C4-2B (cell line): ENCODE results near the gene PCDHGB4.
A peak's percentile ranks its signal among the peaks of the same experiment; 100 is the strongest.
"Not testable (repeated sequence)": the region's sequence is repeated elsewhere in the genome, so short reads cannot be mapped to it uniquely, and the experiment has no call there.

ENCODE experiments used
- H3K27ac ChIP-seq: fragments of 450-650 bp; 2 replicates; pipeline ENCODE4 v1.5.1; 2017
- ZFX ChIP-seq: fragments of 450-650 bp; IDR thresholded peaks from 2 replicates; pipeline ENCODE4 v1.6.1; 2017
- TF ChIP-seq, protein P1 (sequence below): fragments of 450-650 bp; conservative IDR thresholded peaks from 2 replicates; pipeline ENCODE4 v1.5.1; 2017; ENCODE audit warnings: mild to moderate bottlenecking

The PCDHGB4 gene

DNA sequence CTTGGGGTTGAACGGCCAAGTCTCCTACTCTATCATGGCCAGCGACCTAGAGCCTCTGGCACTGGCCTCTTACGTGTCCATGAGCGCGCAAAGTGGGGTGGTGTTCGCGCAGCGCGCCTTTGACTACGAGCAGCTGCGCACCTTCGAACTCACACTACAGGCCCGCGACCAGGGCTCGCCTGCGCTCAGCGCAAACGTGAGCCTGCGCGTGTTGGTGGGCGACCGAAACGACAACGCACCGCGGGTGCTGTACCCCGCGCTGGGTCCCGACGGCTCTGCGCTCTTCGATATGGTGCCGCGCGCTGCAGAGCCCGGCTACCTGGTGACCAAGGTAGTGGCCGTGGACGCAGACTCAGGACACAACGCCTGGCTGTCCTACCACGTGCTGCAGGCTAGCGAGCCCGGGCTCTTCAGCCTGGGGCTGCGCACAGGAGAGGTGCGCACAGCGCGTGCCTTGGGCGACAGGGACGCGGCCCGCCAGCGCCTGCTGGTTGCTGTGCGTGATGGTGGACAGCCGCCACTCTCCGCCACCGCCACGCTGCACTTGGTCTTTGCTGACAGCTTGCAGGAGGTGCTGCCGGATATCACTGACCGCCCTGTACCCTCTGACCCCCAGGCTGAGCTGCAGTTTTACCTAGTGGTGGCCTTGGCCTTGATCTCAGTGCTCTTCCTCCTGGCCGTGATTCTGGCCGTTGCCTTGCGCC, 12.2 kb downstream of the PCDHGB4 start:
- TF ChIP-seq ZFX, result no peak
- TF ChIP-seq, protein P1, sequence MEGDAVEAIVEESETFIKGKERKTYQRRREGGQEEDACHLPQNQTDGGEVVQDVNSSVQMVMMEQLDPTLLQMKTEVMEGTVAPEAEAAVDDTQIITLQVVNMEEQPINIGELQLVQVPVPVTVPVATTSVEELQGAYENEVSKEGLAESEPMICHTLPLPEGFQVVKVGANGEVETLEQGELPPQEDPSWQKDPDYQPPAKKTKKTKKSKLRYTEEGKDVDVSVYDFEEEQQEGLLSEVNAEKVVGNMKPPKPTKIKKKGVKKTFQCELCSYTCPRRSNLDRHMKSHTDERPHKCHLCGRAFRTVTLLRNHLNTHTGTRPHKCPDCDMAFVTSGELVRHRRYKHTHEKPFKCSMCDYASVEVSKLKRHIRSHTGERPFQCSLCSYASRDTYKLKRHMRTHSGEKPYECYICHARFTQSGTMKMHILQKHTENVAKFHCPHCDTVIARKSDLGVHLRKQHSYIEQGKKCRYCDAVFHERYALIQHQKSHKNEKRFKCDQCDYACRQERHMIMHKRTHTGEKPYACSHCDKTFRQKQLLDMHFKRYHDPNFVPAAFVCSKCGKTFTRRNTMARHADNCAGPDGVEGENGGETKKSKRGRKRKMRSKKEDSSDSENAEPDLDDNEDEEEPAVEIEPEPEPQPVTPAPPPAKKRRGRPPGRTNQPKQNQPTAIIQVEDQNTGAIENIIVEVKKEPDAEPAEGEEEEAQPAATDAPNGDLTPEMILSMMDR, result no peak
- H3K27ac ChIP-seq, result no peak overlapping the region

DNA sequence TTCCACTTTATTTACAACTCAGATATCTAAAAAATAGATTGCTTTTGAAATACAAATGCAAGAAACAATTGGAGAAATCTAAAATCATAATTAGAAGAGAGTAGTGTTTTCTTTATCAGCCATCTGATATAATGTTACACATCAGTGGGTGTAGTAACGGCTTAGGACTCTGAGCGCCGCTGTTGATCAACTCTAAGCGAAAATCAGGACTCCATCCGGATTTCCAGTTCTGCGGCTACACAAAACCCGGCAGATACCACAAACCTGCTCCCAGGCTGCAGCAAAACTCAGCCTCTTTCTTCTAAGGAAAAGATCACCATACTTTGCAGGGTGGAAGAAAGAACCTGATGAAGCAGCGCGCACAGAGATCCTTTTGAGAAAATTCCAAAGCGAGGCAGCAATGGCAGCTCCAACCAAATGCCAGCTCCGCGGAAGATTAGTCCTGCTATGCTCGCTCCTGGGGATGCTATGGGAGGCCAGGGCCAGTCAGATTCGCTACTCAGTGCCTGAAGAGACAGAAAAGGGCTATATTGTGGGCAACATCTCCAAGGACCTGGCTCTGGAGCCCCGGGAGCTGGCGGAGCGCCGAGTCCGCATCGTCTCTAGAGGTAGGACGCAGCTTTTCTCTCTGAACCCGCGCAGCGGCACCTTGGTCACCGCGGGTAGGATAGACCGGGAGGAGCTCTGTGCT, 15.2 kb downstream of the PCDHGB4 start, which contains the start of gene PCDHGA9:
Gene PCDHGA9 (plus strand): TSS at position 226 of the 691 bp plus-strand sequence. CDS start 175 bp downstream, at position 401.
- H3K27ac ChIP-seq, result no peak within 1 kb of the TSS
- no peak for TF ChIP-seq ZFX
- TF ChIP-seq, protein P1, result peak; percentile 80

DNA sequence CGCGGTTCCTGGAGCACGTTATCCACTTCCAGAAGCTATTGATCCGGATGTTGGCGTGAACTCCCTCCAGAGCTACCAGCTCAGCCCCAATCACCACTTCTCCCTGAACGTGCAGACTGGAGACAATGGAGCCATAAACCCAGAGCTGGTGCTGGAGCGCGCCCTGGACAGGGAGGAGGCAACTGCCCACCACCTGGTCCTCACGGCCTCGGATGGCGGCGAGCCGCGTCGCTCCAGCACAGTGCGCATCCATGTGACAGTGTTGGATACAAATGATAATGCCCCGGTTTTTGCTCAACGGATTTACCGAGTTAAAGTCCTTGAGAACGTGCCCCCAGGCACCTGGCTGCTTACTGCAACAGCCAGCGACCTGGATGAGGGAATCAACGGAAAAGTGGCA, 15.9 kb downstream of the PCDHGB4 start:
- H3K27ac ChIP-seq, result no peak overlapping the region
- TF ChIP-seq, protein P1, result no peak
- no peak for TF ChIP-seq ZFX

DNA sequence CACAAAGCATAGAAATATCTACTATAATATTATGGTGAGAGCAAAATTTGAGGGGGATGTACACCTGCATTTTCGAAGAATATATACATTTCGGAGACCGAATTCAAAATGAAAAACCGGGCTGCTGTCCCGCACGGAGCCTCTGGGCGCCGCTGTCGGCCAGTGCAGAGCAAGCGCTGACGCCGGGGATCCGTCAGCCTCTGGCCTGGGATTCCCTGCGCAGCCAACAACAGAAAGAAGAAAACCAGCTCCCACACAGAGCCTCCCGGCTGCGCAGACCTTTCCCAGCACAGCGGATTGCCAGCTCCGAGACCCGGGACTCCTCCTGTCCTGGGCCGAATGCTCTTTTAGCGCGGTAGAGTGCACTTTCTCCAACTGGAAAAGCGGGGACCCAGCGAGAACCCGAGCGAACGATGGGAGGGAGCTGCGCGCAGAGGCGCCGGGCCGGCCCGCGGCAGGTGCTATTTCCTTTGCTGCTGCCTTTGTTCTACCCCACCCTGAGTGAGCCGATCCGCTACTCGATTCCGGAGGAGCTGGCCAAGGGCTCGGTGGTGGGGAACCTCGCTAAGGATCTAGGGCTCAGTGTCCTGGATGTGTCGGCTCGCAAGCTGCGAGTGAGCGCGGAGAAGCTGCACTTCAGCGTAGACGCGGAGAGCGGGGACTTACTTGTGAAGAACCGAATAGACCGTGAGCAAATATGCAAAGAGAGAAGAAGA, 20.4 kb downstream of the PCDHGB4 start, which contains the start of gene PCDHGB6:
Gene PCDHGB6 (plus strand): TSS at position 232 of the 716 bp plus-strand sequence. CDS start 182 bp downstream, at position 414.
- TF ChIP-seq, protein P1, result peak; percentile 78
- H3K27ac ChIP-seq, result not testable (repeated sequence)

DNA sequence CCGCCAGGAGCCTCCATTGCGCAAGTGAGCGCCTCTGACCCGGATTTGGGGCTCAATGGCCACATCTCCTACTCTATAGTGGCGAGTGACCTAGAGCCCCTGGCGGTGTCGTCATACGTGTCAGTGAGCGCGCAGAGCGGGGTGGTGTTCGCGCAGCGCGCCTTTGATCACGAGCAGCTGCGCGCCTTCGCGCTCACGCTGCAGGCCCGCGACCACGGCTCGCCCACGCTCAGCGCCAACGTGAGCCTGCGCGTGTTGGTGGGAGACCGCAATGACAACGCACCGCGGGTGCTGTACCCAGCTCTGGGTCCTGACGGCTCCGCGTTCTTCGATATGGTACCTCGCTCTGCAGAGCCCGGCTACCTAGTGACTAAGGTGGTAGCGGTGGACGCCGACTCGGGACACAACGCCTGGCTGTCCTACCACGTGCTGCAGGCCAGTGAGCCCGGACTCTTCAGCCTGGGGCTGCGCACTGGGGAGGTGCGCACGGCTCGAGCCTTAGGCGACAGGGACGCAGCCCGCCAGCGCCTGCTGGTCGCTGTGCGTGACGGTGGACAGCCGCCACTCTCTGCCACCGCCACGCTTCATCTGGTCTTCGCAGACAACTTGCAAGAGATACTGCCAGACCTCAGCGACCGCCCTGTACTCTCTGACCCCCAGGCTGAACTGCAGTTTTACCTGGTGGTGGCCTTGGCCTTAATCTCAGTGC, 22.3 kb downstream of the PCDHGB4 start:
- no peak overlapping the region for H3K27ac ChIP-seq
- TF ChIP-seq, protein P1, result no peak
- no peak for TF ChIP-seq ZFX

DNA sequence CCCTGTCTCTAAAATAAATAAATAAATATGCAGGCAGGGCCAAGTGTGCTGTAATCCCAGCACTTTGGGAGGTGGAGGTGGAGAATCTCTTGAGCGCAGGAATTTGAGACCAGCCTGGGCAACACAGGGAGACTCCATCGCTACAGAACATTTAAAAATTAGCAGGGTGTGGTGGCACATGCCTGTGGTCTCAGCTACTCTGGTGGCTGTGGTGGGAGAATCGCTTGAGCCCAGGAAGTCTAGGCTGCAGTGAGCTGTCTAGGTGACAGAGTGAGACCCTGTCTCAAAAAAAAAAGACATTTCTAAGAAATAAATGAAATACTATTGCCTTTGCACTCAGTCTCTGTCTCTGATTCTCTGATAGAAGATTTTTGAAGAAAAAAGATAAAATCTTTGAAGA, 24.1 kb downstream of the PCDHGB4 start:
- TF ChIP-seq ZFX, result no peak
- TF ChIP-seq, protein P1, result no peak

More for the DNA sequence above, 24.1 kb downstream of the PCDHGB4 start:
- H3K27ac ChIP-seq, result no peak overlapping the region
